Measurements from ENCODE around the gene MBD2. TPM values are rescaled to one million over a fixed set of nuclear protein-coding genes. Genes with fewer than 3 reads are reported as not detected.

The MBD2 gene
- total RNA-seq, 1 experiment from 2014 or later, result 61.3 TPM

DNA sequence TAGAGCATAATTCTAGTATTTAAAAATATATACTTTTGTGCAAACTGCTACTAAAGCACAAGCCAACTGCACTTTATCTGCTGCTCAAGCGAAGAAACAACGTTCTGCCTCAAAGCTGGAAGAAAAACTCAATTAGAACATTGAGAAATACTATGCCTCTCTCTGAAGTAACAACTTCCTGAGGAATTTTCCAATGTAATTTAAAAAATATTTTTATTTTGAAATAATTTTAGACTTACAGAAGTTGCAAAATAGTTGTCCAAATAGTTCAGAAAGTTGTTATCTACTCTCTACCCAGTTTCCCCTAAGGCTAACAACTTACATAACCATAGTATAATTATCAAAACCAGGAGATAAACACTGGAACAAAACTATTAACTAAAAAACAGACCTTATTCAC lies 32.5 kb upstream of the MBD2 start:
- Histone ChIP-seq H3K79me2 (ENCODE audit: low read length) (no peaks in the 10 kb centered on the region), H3K9me2 (replicated peaks; ENCODE audit: insufficient read depth, low read length) (no peaks in the 10 kb centered on the region), H3K4me2 (ENCODE audit: low read depth, low read length, poor library complexity, severe bottlenecking) (no peak overlapping the region), H4K20me1 (ENCODE audit: insufficient read depth, low read depth, low read length) (no peaks in the 10 kb centered on the region), H2AFZ (ENCODE audit: low read length) (no peak overlapping the region), H3K9me3 (ENCODE audit: low read length) (no peaks in the 10 kb centered on the region), H3K36me3 (ENCODE audit: insufficient read depth, low read length) (no peaks in the 10 kb centered on the region), H3K4me1 (ENCODE audit: low read length) (no peaks in the 10 kb centered on the region), H3K9ac (ENCODE audit: low read length) (no peak overlapping the region), H3K27ac (ENCODE audit: low read length) (no peak overlapping the region), H3K27me3 (ENCODE audit: low read length) (no peaks in the 10 kb centered on the region), H3K4me3 (ENCODE audit: low read length) (no peak overlapping the region)
- DNase-seq, result no peak

DNA sequence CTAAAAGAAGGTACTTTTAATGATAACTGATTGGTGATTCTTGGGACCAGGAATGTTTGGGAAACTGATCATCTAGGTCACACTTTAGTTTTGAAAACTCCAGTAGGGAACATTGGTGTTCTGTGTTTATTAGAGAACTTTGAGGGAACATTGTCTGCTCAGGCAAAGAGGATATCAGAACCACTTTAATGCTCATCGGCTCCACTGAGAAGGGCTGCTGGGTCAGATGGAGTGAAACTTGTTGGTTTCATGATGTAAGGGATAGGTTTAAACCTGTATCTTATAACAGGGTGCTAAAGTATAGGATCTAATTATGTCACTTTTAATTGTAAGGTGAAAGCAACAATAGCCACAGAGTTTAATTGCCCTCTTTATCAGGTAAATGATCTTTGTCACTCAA lies 30.7 kb upstream of the MBD2 start:
- H3K36me3 ChIP-seq (ENCODE audit: insufficient read depth, low read length), result no peaks in the 10 kb centered on the region
- H3K4me3 ChIP-seq (ENCODE audit: low read length), result no peak overlapping the region
- H4K20me1 ChIP-seq (ENCODE audit: insufficient read depth, low read depth, low read length), result no peaks in the 10 kb centered on the region
- no peaks in the 10 kb centered on the region for H3K9me2 ChIP-seq (replicated peaks; ENCODE audit: insufficient read depth, low read length)
- H3K9me3 ChIP-seq (ENCODE audit: low read length), result no peaks in the 10 kb centered on the region
- H3K27me3 ChIP-seq (ENCODE audit: low read length), result no peaks in the 10 kb centered on the region
- no peak overlapping the region for H3K27ac ChIP-seq (ENCODE audit: low read length)
- no peak for DNase-seq
- no peak overlapping the region for H3K9ac ChIP-seq (ENCODE audit: low read length)
- H3K4me1 ChIP-seq (ENCODE audit: low read length), result peaks cover 15% of the 10 kb centered on the region
- no peaks in the 10 kb centered on the region for H3K79me2 ChIP-seq (ENCODE audit: low read length)
- no peak overlapping the region for H3K4me2 ChIP-seq (ENCODE audit: low read depth, low read length, poor library complexity, severe bottlenecking)
- H2AFZ ChIP-seq (ENCODE audit: low read length), result no peak overlapping the region

DNA sequence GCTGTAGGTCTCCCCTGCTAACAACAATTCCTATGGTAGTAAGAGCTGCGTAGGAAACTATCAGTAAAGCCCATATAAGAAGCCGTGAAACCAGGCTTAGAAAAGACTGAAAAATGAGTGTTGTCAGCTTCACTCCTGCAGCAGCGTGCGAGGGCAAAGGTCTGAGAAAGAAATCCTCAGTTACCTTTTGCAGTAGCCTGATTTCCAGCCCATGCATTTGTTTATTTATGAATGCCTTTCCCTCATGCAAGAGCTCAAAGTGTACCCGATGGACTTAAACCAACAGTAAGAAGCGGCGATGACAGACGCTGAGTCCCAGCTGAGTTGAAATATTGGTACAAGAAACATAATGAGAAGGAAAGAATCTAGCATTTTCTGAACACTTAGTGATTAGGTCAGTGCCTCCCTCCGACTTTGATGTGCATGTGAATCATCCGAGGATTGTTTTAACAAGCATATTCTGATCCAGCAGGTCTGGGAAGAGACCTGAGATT lies 29.8 kb upstream of the MBD2 start:
- no peak overlapping the region for H3K27ac ChIP-seq (ENCODE audit: low read length)
- H3K9me3 ChIP-seq (ENCODE audit: low read length), result no peaks in the 10 kb centered on the region
- DNase-seq, result no peak
- H3K79me2 ChIP-seq (ENCODE audit: low read length), result no peaks in the 10 kb centered on the region
- H3K4me1 ChIP-seq (ENCODE audit: low read length), result peaks cover 15% of the 10 kb centered on the region
- H3K4me3 ChIP-seq (ENCODE audit: low read length), result no peak overlapping the region
- no peak overlapping the region for H2AFZ ChIP-seq (ENCODE audit: low read length)
- H3K9ac ChIP-seq (ENCODE audit: low read length), result no peak overlapping the region
- H3K9me2 ChIP-seq (replicated peaks; ENCODE audit: insufficient read depth, low read length), result no peaks in the 10 kb centered on the region
- H3K36me3 ChIP-seq (ENCODE audit: insufficient read depth, low read length), result no peaks in the 10 kb centered on the region
- no peaks in the 10 kb centered on the region for H3K27me3 ChIP-seq (ENCODE audit: low read length)
- H4K20me1 ChIP-seq (ENCODE audit: insufficient read depth, low read depth, low read length), result no peaks in the 10 kb centered on the region
- H3K4me2 ChIP-seq (ENCODE audit: low read depth, low read length, poor library complexity, severe bottlenecking), result no peak overlapping the region

DNA sequence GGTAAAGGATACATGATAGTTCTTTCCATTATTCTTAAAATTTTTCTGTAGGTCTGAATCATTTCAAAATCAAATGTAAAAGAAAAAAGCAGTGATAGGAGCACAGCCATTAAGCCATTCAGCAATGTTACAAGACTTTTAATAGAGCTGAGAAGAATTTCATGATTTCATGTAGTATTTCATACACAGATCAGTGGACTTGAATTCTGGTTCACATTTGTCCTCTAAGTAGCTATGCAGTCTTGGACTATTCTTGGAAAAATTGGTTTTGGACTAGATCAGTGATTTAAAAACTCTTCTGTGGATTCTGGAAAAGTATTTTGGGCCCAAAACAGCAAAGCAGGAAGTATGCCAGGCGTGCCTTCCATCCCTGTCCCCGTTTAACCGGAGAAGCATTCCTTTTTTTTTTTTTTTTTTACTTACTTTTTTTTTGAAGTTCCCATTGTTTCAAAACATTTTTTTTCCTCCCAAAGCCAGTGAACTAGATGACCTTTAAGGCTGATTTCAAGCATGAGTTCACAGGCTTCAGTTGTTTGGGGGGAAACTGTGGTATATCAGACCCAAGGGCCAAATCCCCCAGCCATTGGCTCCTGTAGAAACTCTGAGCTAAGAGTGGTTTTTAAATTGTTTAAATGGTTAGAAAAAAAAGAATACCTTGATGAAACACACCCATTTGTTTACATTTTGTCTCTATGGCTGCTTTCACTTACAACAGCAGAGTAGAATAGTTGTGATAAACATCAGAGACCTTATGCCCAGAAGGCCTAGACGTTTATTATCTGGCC lies 27.3 kb upstream of the MBD2 start:
- Histone ChIP-seq H3K27me3 (ENCODE audit: low read length) (no peaks in the 10 kb centered on the region), H3K9ac (ENCODE audit: low read length) (no peak overlapping the region), H3K9me2 (replicated peaks; ENCODE audit: insufficient read depth, low read length) (no peaks in the 10 kb centered on the region), H3K79me2 (ENCODE audit: low read length) (no peaks in the 10 kb centered on the region), H3K9me3 (ENCODE audit: low read length) (no peaks in the 10 kb centered on the region), H3K4me1 (ENCODE audit: low read length) (peaks cover 22% of the 10 kb centered on the region), H3K4me3 (ENCODE audit: low read length) (no peak overlapping the region), H3K27ac (ENCODE audit: low read length) (no peak overlapping the region), H3K36me3 (ENCODE audit: insufficient read depth, low read length) (no peaks in the 10 kb centered on the region), H3K4me2 (ENCODE audit: low read depth, low read length, poor library complexity, severe bottlenecking) (no peak overlapping the region), H4K20me1 (ENCODE audit: insufficient read depth, low read depth, low read length) (no peaks in the 10 kb centered on the region), H2AFZ (ENCODE audit: low read length) (peak overlapping the region; percentile 94; the same call in 1 of the 2 replicates)
- DNase-seq, result no peak

DNA sequence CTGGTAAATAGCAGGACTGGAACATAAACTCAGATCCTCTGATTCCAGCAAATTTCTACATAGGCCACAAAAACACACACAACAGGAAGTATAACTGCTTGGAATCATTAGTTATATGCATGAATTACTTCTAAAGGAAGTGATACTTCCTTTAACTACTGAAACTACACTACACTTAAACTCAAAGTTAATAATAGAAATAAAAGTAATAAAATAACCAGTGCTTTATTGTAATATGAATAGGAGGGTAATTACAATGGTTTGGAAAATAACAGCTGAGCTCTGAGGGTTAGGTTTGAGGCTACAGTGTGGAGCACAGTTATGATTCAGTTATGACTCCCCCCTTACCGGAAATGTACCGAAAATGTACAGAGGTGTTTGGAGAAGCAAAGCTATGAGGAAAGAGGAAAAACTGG lies 26.4 kb upstream of the MBD2 start:
- Histone ChIP-seq H3K9me3 (ENCODE audit: low read length) (no peaks in the 10 kb centered on the region), H3K27me3 (ENCODE audit: low read length) (no peaks in the 10 kb centered on the region), H3K9me2 (replicated peaks; ENCODE audit: insufficient read depth, low read length) (no peaks in the 10 kb centered on the region), H4K20me1 (ENCODE audit: insufficient read depth, low read depth, low read length) (no peaks in the 10 kb centered on the region), H3K4me3 (ENCODE audit: low read length) (peak overlapping the region; percentile 25), H3K4me1 (ENCODE audit: low read length) (peaks cover 24% of the 10 kb centered on the region), H3K79me2 (ENCODE audit: low read length) (no peaks in the 10 kb centered on the region), H3K27ac (ENCODE audit: low read length) (0 out of 2 replicates have a peak overlapping the region, but pooled peaks have one; percentile 32), H3K9ac (ENCODE audit: low read length) (no peak overlapping the region), H2AFZ (ENCODE audit: low read length) (peak overlapping the region; percentile 94), H3K36me3 (ENCODE audit: insufficient read depth, low read length) (no peaks in the 10 kb centered on the region), H3K4me2 (ENCODE audit: low read depth, low read length, poor library complexity, severe bottlenecking) (peak overlapping the region; percentile 50)
- no peak for DNase-seq

DNA sequence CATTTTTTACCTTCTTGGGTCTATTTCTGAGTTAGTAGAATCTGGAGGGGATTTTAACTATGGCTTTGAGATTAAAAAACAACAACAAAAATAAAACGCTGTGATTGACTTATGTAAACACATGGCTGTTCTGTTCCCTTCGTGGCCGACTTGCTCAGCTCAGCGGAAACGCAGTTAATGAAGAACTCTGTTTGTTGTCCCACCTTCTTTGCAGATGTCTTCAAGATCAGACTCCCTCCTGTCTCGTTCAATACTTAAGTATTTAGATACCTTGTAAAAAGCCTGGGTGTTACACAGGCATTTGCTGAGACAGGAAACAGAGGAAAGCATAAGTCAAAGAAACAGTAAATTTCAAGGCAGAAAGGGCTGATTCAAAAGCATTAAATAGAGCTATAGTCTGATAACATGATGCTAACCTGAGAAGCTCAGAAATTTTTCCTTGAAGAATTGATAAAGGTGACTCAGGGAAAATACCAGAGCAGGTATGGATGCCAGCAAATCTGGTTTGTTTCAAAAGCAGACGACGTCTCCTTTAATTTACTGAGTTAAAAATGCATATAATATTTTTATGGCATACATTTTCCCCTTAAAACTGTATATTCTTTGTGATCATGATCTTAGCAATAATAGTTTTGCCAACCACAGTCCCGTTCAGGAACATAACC lies 23.2 kb upstream of the MBD2 start:
- Histone ChIP-seq H3K4me1 (ENCODE audit: low read length) (peaks cover 24% of the 10 kb centered on the region), H3K27ac (ENCODE audit: low read length) (no peak overlapping the region), H4K20me1 (ENCODE audit: insufficient read depth, low read depth, low read length) (no peaks in the 10 kb centered on the region), H2AFZ (ENCODE audit: low read length) (peak overlapping the region; percentile 85), H3K4me3 (ENCODE audit: low read length) (no peak overlapping the region), H3K9me2 (replicated peaks; ENCODE audit: insufficient read depth, low read length) (no peaks in the 10 kb centered on the region), H3K36me3 (ENCODE audit: insufficient read depth, low read length) (no peaks in the 10 kb centered on the region), H3K27me3 (ENCODE audit: low read length) (no peaks in the 10 kb centered on the region), H3K4me2 (ENCODE audit: low read depth, low read length, poor library complexity, severe bottlenecking) (no peak overlapping the region), H3K79me2 (ENCODE audit: low read length) (no peaks in the 10 kb centered on the region), H3K9ac (ENCODE audit: low read length) (no peak overlapping the region), H3K9me3 (ENCODE audit: low read length) (no peaks in the 10 kb centered on the region)
- no peak for DNase-seq

DNA sequence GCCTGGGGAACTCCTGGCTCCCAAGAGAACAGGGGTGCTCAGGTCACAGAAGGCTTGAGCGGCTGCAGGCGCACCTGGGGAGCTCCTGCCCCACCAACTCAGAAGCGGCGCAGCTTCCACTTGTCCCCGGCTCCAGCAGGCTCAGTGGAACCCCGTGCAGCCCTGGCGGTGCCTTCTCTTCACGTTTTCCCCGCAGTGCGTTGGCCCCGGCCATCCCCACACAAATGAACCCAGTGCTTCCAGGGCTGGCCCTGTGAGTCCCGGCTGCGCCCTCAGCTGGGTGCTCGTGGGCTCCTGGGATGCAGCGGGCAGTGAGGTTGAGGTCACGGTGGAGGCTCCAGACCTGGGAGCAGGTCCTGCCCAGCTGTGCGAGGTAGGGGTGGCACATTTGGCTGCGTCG lies 17.9 kb upstream of the MBD2 start:
- Histone ChIP-seq H3K36me3 (ENCODE audit: insufficient read depth, low read length) (no peaks in the 10 kb centered on the region), H3K9ac (ENCODE audit: low read length) (no peak overlapping the region), H3K27ac (ENCODE audit: low read length) (no peak overlapping the region), H3K9me3 (ENCODE audit: low read length) (no peaks in the 10 kb centered on the region), H3K4me3 (ENCODE audit: low read length) (no peak overlapping the region), H2AFZ (ENCODE audit: low read length) (no peak overlapping the region), H3K27me3 (ENCODE audit: low read length) (no peaks in the 10 kb centered on the region), H3K4me2 (ENCODE audit: low read depth, low read length, poor library complexity, severe bottlenecking) (no peak overlapping the region), H3K4me1 (ENCODE audit: low read length) (peaks cover 8% of the 10 kb centered on the region), H3K79me2 (ENCODE audit: low read length) (no peaks in the 10 kb centered on the region), H4K20me1 (ENCODE audit: insufficient read depth, low read depth, low read length) (no peaks in the 10 kb centered on the region), H3K9me2 (replicated peaks; ENCODE audit: insufficient read depth, low read length) (no peaks in the 10 kb centered on the region)
- DNase-seq, result no peak

DNA sequence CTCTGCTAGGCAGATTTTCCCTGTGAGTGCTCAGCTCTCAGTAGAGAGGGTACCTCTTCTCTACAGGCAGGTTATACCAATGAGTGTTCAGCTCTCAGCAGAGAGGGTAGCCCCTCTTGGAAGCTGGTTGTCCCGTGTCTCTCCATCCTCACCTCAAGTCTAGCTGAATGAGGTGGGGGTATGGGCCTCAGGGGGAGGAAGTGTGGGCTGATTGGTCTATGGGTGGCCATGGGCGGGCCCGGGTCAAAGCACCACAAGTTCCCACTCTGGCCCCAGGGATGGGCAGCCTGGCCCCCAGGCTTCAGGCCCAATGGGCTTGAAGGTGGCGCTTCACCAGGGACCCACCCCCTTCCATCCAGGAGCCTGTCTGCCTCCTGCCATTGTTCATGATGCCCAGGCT lies 17.0 kb upstream of the MBD2 start:
- H3K36me3 ChIP-seq (ENCODE audit: insufficient read depth, low read length), result no peaks in the 10 kb centered on the region
- no peak overlapping the region for H3K4me2 ChIP-seq (ENCODE audit: low read depth, low read length, poor library complexity, severe bottlenecking)
- no peak overlapping the region for H2AFZ ChIP-seq (ENCODE audit: low read length)
- no peaks in the 10 kb centered on the region for H3K4me1 ChIP-seq (ENCODE audit: low read length)
- H4K20me1 ChIP-seq (ENCODE audit: insufficient read depth, low read depth, low read length), result no peaks in the 10 kb centered on the region
- no peak overlapping the region for H3K9ac ChIP-seq (ENCODE audit: low read length)
- H3K27ac ChIP-seq (ENCODE audit: low read length), result no peak overlapping the region
- DNase-seq, result no peak
- no peaks in the 10 kb centered on the region for H3K9me2 ChIP-seq (replicated peaks; ENCODE audit: insufficient read depth, low read length)
- no peak overlapping the region for H3K4me3 ChIP-seq (ENCODE audit: low read length)
- H3K27me3 ChIP-seq (ENCODE audit: low read length), result no peaks in the 10 kb centered on the region
- H3K9me3 ChIP-seq (ENCODE audit: low read length), result no peaks in the 10 kb centered on the region
- H3K79me2 ChIP-seq (ENCODE audit: low read length), result no peaks in the 10 kb centered on the region

All from Karpas-422 (cell line).